BLaER1 (cell line): ENCODE measurements around the gene SEC14L1.

Experiments used
- H3K27ac ChIP-seq: shearing (Covaris generic); formaldehyde crosslinking; 2 replicates; pipeline ENCODE4 v1.8.1; 2022
- H3K27me3 ChIP-seq: shearing (Covaris generic); formaldehyde crosslinking; 2 replicates; pipeline ENCODE4 v1.8.1; 2022
- H3K36me3 ChIP-seq: shearing (Covaris generic); formaldehyde crosslinking; 2 replicates; pipeline ENCODE4 v1.8.1; 2022
- H3K4me1 ChIP-seq: shearing (Covaris generic); formaldehyde crosslinking; 2 replicates; pipeline ENCODE4 v1.8.1; 2022
- H3K4me2 ChIP-seq: shearing (Covaris generic); formaldehyde crosslinking; 2 replicates; pipeline ENCODE4 v1.8.1; 2022
- H3K4me3 ChIP-seq: shearing (Covaris generic); formaldehyde crosslinking; 2 replicates; pipeline ENCODE4 v1.8.1; 2022
- H3K9ac ChIP-seq: shearing (Covaris generic); formaldehyde crosslinking; 2 replicates; pipeline ENCODE4 v1.8.1; 2022
- H3K9me3 ChIP-seq: shearing (Covaris generic); formaldehyde crosslinking; 2 replicates; pipeline ENCODE4 v1.8.1; 2022
- H4K20me1 ChIP-seq: shearing (Covaris generic); formaldehyde crosslinking; 2 replicates; pipeline ENCODE4 v1.8.1; 2022
- Cebpa-rat ChIP-seq: shearing (Covaris generic); IDR thresholded peaks from 2 replicates; pipeline ENCODE4 v1.8.1; 2022

SEC14L1 gene

GRCh38 chr17:77209330-77209748 is 68.6 kb downstream of the SEC14L1 start:
- Histone ChIP-seq H3K4me1 (peaks cover 70% of the 10 kb centered on the region), H3K27me3 (no peaks in the 10 kb centered on the region), H3K36me3 (peaks cover 77% of the 10 kb centered on the region), H3K9ac (no peak overlapping the region), H3K4me3 (no peak overlapping the region), H3K27ac (no peak overlapping the region), H3K9me3 (no peaks in the 10 kb centered on the region), H4K20me1 (no peaks in the 10 kb centered on the region; the same call in 1 of the 2 replicates), H3K4me2 (no peak overlapping the region)
- no peak for TF ChIP-seq Cebpa-rat

GRCh38 chr17:77210331-77210730 is 69.6 kb downstream of the SEC14L1 start:
- H3K4me2 ChIP-seq = peak overlapping the region; percentile 82
- peaks cover 61% of the 10 kb centered on the region for H3K4me1 ChIP-seq
- TF ChIP-seq Cebpa-rat = no peak
- peaks cover 76% of the 10 kb centered on the region for H3K36me3 ChIP-seq
- H3K27ac ChIP-seq = peak overlapping the region; percentile 68
- H3K9me3 ChIP-seq = no peaks in the 10 kb centered on the region
- H4K20me1 ChIP-seq = no peaks in the 10 kb centered on the region; the same call in 1 of the 2 replicates
- H3K4me3 ChIP-seq = no peak overlapping the region
- no peak overlapping the region for H3K9ac ChIP-seq
- no peaks in the 10 kb centered on the region for H3K27me3 ChIP-seq

- no peaks in the 10 kb centered on the region for H3K9me3 ChIP-seq
- TF ChIP-seq Cebpa-rat = no peak
- peak overlapping the region; percentile 68 for H3K27ac ChIP-seq
- peak overlapping the region; percentile 43; the same call in 1 of the 2 replicates for H3K9ac ChIP-seq
- H4K20me1 ChIP-seq = no peaks in the 10 kb centered on the region; the same call in 1 of the 2 replicates
- H3K4me1 ChIP-seq = peaks cover 54% of the 10 kb centered on the region
- H3K36me3 ChIP-seq = peaks cover 73% of the 10 kb centered on the region
- no peaks in the 10 kb centered on the region for H3K27me3 ChIP-seq
- H3K4me2 ChIP-seq = peak overlapping the region; percentile 82
- H3K4me3 ChIP-seq = no peak overlapping the region
Observed at GRCh38 chr17:77210946-77211541, 70.3 kb downstream of the SEC14L1 start.

- Histone ChIP-seq H3K9ac (peak overlapping the region; percentile 43; the same call in 1 of the 2 replicates), H3K36me3 (peaks cover 72% of the 10 kb centered on the region)
Observed at GRCh38 chr17:77211681-77212080, 70.9 kb downstream of the SEC14L1 start.

GRCh38 chr17:77212081-77212832 is 71.5 kb downstream of the SEC14L1 start:
- no peaks in the 10 kb centered on the region for H3K9me3 ChIP-seq
- H3K36me3 ChIP-seq = peaks cover 73% of the 10 kb centered on the region
- peak overlapping the region; percentile 68 for H3K27ac ChIP-seq
- H3K4me3 ChIP-seq = peak overlapping the region; percentile 4; the same call in 1 of the 2 replicates
- no peaks in the 10 kb centered on the region; the same call in 1 of the 2 replicates for H4K20me1 ChIP-seq
- H3K27me3 ChIP-seq = no peaks in the 10 kb centered on the region
- H3K4me2 ChIP-seq = peak overlapping the region; percentile 82
- TF ChIP-seq Cebpa-rat = no peak
- peaks cover 46% of the 10 kb centered on the region for H3K4me1 ChIP-seq
- H3K9ac ChIP-seq = peak overlapping the region; percentile 43; the same call in 1 of the 2 replicates

More at GRCh38 chr17:77211681-77212080, 70.9 kb downstream of the SEC14L1 start:
- peak overlapping the region; percentile 68 for H3K27ac ChIP-seq
- no peaks in the 10 kb centered on the region for H3K27me3 ChIP-seq
- no peaks in the 10 kb centered on the region; the same call in 1 of the 2 replicates for H4K20me1 ChIP-seq
- no peaks in the 10 kb centered on the region for H3K9me3 ChIP-seq
- peak overlapping the region; percentile 82 for H3K4me2 ChIP-seq
- TF ChIP-seq Cebpa-rat = no peak
- peaks cover 47% of the 10 kb centered on the region for H3K4me1 ChIP-seq
- 0 out of 2 replicates have a peak overlapping the region, but pooled peaks have one; percentile 4 for H3K4me3 ChIP-seq

GRCh38 chr17:77212833-77213777 is 72.3 kb downstream of the SEC14L1 start:
- Histone ChIP-seq H3K36me3 (peaks cover 73% of the 10 kb centered on the region), H3K9ac (peak overlapping the region; percentile 43; the same call in 1 of the 2 replicates), H3K4me1 (peaks cover 46% of the 10 kb centered on the region), H3K9me3 (no peaks in the 10 kb centered on the region), H3K4me2 (peak overlapping the region; percentile 82), H4K20me1 (no peaks in the 10 kb centered on the region; the same call in 1 of the 2 replicates), H3K27ac (peak overlapping the region; percentile 68), H3K4me3 (no peak overlapping the region), H3K27me3 (no peaks in the 10 kb centered on the region)
- TF ChIP-seq Cebpa-rat = no peak

- H4K20me1 ChIP-seq = no peaks in the 10 kb centered on the region; the same call in 1 of the 2 replicates
- H3K4me2 ChIP-seq = 0 out of 2 replicates have a peak overlapping the region, but pooled peaks have one; percentile 82
- peaks cover 73% of the 10 kb centered on the region for H3K36me3 ChIP-seq
Observed at GRCh38 chr17:77213778-77214132, 73.0 kb downstream of the SEC14L1 start.

GRCh38 chr17:77214328-77214727 is 73.6 kb downstream of the SEC14L1 start:
- no peaks in the 10 kb centered on the region for H3K27me3 ChIP-seq
- peaks cover 45% of the 10 kb centered on the region for H3K4me1 ChIP-seq
- 0 out of 2 replicates have a peak overlapping the region, but pooled peaks have one; percentile 7 for H3K27ac ChIP-seq
- no peaks in the 10 kb centered on the region; the same call in 1 of the 2 replicates for H4K20me1 ChIP-seq
- no peak overlapping the region for H3K4me2 ChIP-seq
- no peak overlapping the region for H3K4me3 ChIP-seq
- no peak overlapping the region for H3K9ac ChIP-seq
- H3K36me3 ChIP-seq = peaks cover 71% of the 10 kb centered on the region
- H3K9me3 ChIP-seq = no peaks in the 10 kb centered on the region
- no peak for TF ChIP-seq Cebpa-rat

More at GRCh38 chr17:77213778-77214132, 73.0 kb downstream of the SEC14L1 start:
- Histone ChIP-seq H3K4me1 (peaks cover 46% of the 10 kb centered on the region), H3K9ac (no peak overlapping the region), H3K27ac (no peak overlapping the region), H3K9me3 (no peaks in the 10 kb centered on the region), H3K27me3 (no peaks in the 10 kb centered on the region), H3K4me3 (no peak overlapping the region)
- no peak for TF ChIP-seq Cebpa-rat

GRCh38 chr17:77214743-77215142 is 74.0 kb downstream of the SEC14L1 start:
- Histone ChIP-seq H3K4me1 (peaks cover 41% of the 10 kb centered on the region), H3K27ac (0 out of 2 replicates have a peak overlapping the region, but pooled peaks have one; percentile 7), H3K9me3 (no peaks in the 10 kb centered on the region), H4K20me1 (no peaks in the 10 kb centered on the region; the same call in 1 of the 2 replicates), H3K4me2 (no peak overlapping the region), H3K9ac (no peak overlapping the region), H3K36me3 (peaks cover 67% of the 10 kb centered on the region), H3K4me3 (no peak overlapping the region), H3K27me3 (no peaks in the 10 kb centered on the region)
- no peak for TF ChIP-seq Cebpa-rat
